ENCODE results near the gene RAI2. TPM values are rescaled to one million over a fixed set of nuclear protein-coding genes. Genes with fewer than 3 reads are reported as not detected.
"Not testable (repeated sequence)": the region's sequence is repeated elsewhere in the genome, so short reads cannot be mapped to it uniquely, and the experiment has no call there.

The RAI2 gene
- total and polyA plus RNA-seq, 7 experiments from 2014 or later = 0.96 to 2.8 (median 1.9) TPM; not detected in 1

DNA sequence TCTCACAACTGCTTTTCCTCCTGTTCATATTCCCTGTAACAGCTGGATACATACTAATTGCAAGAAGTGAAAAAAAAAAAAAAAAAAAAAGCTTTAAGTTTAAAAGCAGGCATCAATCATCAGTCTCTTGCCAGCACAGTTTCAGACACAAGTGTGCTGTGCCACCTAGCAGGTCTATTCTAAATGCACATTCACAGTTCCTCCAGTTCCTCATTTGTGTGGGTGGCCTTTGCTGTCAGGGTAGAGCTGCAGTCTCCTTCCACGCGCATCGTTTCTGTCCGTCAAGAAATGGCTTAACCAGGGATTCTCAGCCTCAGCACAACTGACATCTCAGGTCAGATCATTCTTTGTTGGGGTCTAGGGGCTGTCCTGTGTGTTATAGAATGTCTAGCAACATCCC lies 62.2 kb downstream of the RAI2 start:
- Mint-ChIP-seq H3K9me3 (peaks cover 0 to 2% (median 0%) of the 10 kb centered on the region in 11 donors), H3K4me3 (no peak overlapping the region), H3K36me3 (no peaks in the 10 kb centered on the region), H3K4me1 (peaks cover 2 to 17% (median 12%) of the 10 kb centered on the region in 7 donors), H3K27me3 (no peaks in the 10 kb centered on the region), H3K27ac (no peak overlapping the region)
- Histone ChIP-seq H3K4me3 (ENCODE audit: low read length) (no peak overlapping the region), H3K4me1 (ENCODE audit: control insufficient read depth in 2 of 2, insufficient read depth in 2 of 2, low read length in 2 of 2) (no peaks in the 10 kb centered on the region), H3K36me3 (ENCODE audit: control insufficient read depth in 2 of 3, insufficient read depth in 3 of 3, low read length in 3 of 3) (no peaks in the 10 kb centered on the region), H3K27me3 (ENCODE audit: control insufficient read depth in 2 of 2, insufficient read depth in 2 of 2, low read length in 2 of 2) (no peaks in the 10 kb centered on the region), H3K27ac (ENCODE audit: low read depth, low read length) (no peak overlapping the region), H3K9me3 (ENCODE audit: control insufficient read depth in 2 of 3, low read length in 3 of 3) (no peaks in the 10 kb centered on the region)
- ChIA-PET POLR2A (no interaction called here), CTCF (interaction anchor here (0.6 kb wide), 1 partner anchor 11 kb away, joined by 4 read pairs; no protein-coding TSS in a partner anchor)
- no peak for DNase-seq
- intact Hi-C loops (cut with micrococcal nuclease) = no loop called here
- no peak for ATAC-seq

DNA sequence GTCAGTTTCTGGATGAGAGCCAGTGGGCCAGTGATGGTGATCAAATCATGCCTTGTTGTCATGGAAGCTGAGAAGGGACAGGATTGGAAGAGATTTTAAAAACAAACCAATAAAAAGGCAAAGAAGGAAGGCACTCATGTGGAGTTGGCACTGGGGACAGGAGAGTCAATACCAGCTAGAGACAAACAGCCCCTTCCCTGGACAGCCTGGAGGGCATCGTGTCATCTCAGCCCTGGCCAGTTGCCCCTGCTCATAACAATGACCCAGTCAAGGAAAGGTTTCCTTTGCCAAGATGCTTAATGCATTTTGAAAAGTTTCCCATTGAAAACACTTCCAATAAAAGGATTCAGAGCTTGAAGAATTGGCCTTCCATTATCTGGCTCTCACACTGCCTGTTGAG lies 68.3 kb downstream of the RAI2 start:
- Histone ChIP-seq H3K4me3 (ENCODE audit: low read length) (no peak overlapping the region), H3K9me3 (ENCODE audit: control insufficient read depth in 2 of 3, low read length in 3 of 3) (no peaks in the 10 kb centered on the region), H3K4me1 (ENCODE audit: control insufficient read depth in 2 of 2, insufficient read depth in 2 of 2, low read length in 2 of 2) (peaks cover 0 to 6% of the 10 kb centered on the region in 2 donors), H3K27me3 (ENCODE audit: control insufficient read depth in 2 of 2, insufficient read depth in 2 of 2, low read length in 2 of 2) (no peaks in the 10 kb centered on the region), H3K36me3 (ENCODE audit: control insufficient read depth in 2 of 3, insufficient read depth in 3 of 3, low read length in 3 of 3) (no peaks in the 10 kb centered on the region), H3K27ac (ENCODE audit: low read depth, low read length) (no peak overlapping the region)
- Mint-ChIP-seq H3K27ac (no peak overlapping the region), H3K27me3 (no peaks in the 10 kb centered on the region), H3K36me3 (no peaks in the 10 kb centered on the region), H3K4me1 (peaks cover 4 to 18% (median 14%) of the 10 kb centered on the region in 7 donors), H3K4me3 (no peak overlapping the region), H3K9me3 (peaks cover 0 to 2% (median 0%) of the 10 kb centered on the region in 11 donors)
- DNase-seq = no peak
- CTCF ChIA-PET = no interaction called here
- no peak for ATAC-seq
- POLR2A ChIA-PET = no interaction called here
- intact Hi-C loops (cut with micrococcal nuclease) = no loop called here

DNA sequence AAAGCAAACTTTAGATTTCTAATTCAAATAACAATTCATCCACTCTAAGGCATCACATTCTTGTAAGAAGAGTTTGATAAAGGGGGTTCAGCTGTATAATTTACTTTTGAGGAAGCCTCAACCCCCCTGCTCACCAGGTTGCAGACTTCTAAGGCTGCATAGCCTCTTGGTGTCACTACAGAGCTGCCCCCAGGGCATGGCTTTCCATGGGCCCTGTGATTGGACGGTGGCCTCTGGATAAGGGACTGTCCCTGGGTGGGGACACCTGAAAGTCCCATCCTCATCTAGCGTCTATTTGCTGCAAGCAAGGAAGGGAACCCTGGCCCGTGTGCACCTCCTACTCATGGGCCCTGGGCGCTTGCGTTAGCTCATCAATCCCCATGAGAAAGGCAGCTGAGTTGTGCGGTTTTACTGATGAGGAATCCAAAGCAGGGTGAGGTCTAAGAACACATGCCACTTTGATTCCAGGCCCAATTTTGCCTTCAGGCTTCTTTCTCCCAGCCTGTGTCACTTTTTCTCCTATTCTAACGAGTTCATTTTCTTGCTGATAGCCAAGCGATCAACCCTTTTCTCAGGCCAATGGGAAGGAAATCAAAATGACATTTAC lies 72.0 kb downstream of the RAI2 start:
- peak overlapping the region in 2 of 10 donors; percentile 24 to 25 for H3K4me3 Mint-ChIP-seq
- H3K27me3 Mint-ChIP-seq = peaks cover 0 to 4% (median 0%) of the 10 kb centered on the region in 5 donors
- H3K4me3 ChIP-seq (ENCODE audit: low read length) = no peak overlapping the region
- no peaks in the 10 kb centered on the region for H3K9me3 ChIP-seq (ENCODE audit: control insufficient read depth in 2 of 3, low read length in 3 of 3)
- intact Hi-C loops (cut with micrococcal nuclease) = loop anchor here in 1 of 2 donors (1.0 to 5.0 kb wide), 4 partner anchors 44 to 588 kb away; partner anchors contain the start of gene RAI2
- no peak overlapping the region for H3K27ac ChIP-seq (ENCODE audit: low read depth, low read length)
- H3K9me3 Mint-ChIP-seq = peaks cover 0 to 2% (median 0%) of the 10 kb centered on the region in 11 donors
- ATAC-seq = peak; percentile 22
- no peaks in the 10 kb centered on the region for H3K27me3 ChIP-seq (ENCODE audit: control insufficient read depth in 2 of 2, insufficient read depth in 2 of 2, low read length in 2 of 2)
- peak overlapping the region in 4 of 9 donors; percentile 11 to 65 (median 44) for H3K27ac Mint-ChIP-seq
- no peaks in the 10 kb centered on the region for H3K36me3 ChIP-seq (ENCODE audit: control insufficient read depth in 2 of 3, insufficient read depth in 3 of 3, low read length in 3 of 3)
- H3K4me1 Mint-ChIP-seq = peaks cover 5 to 25% (median 19%) of the 10 kb centered on the region in 7 donors
- DNase-seq = no peak
- ChIA-PET POLR2A (no interaction called here), CTCF (no interaction called here)
- H3K36me3 Mint-ChIP-seq = no peaks in the 10 kb centered on the region
- peaks cover 0 to 7% of the 10 kb centered on the region in 2 donors for H3K4me1 ChIP-seq (ENCODE audit: control insufficient read depth in 2 of 2, insufficient read depth in 2 of 2, low read length in 2 of 2)

DNA sequence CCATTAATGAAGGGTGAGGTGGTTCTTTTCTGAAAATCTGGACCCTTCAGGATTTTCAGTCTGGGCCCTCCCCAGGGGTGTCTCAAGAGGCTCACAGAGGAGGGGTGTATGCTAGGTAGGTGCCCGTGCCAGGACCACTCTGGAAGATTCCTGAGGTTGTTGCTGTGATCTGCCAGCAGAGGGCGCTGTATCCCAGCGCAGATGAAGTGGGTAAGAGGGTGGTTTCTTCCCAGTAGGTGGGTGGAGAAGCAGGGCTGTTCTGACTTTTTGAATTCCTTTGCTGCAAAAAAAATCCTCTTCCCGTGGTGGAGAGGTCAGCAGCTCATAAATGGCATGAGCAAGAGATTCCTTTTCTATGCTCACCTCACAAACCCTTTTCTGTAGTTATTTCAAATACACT lies 72.7 kb downstream of the RAI2 start:
- peaks cover 0 to 2% (median 0%) of the 10 kb centered on the region in 11 donors for H3K9me3 Mint-ChIP-seq
- peak overlapping the region in 3 of 9 donors; percentile 38 to 75 (median 65) for H3K27ac Mint-ChIP-seq
- H3K36me3 Mint-ChIP-seq = no peaks in the 10 kb centered on the region
- H3K9me3 ChIP-seq (ENCODE audit: control insufficient read depth in 2 of 3, low read length in 3 of 3) = no peaks in the 10 kb centered on the region
- ATAC-seq (peak; percentile 79), DNase-seq (peak; percentile 14 to 58 (median 32))
- H3K4me3 ChIP-seq (ENCODE audit: low read length) = no peak overlapping the region
- intact Hi-C loops (cut with micrococcal nuclease) = loop anchor here in 1 of 2 donors (1.0 to 5.0 kb wide), 4 partner anchors 44 to 589 kb away; partner anchors contain the start of gene RAI2
- CTCF ChIA-PET = interaction anchor here (0.6 to 0.9 kb wide), 2 partner anchors 23 to 391 kb away, joined by 3 read pairs; no protein-coding TSS in a partner anchor
- H3K27me3 Mint-ChIP-seq = peaks cover 0 to 4% (median 0%) of the 10 kb centered on the region in 5 donors
- peak overlapping the region in 4 of 10 donors; percentile 17 to 25 (median 22) for H3K4me3 Mint-ChIP-seq
- no peaks in the 10 kb centered on the region for H3K36me3 ChIP-seq (ENCODE audit: control insufficient read depth in 2 of 3, insufficient read depth in 3 of 3, low read length in 3 of 3)
- H3K27ac ChIP-seq (ENCODE audit: low read depth, low read length) = no peak overlapping the region
- peaks cover 5 to 25% (median 19%) of the 10 kb centered on the region in 7 donors for H3K4me1 Mint-ChIP-seq
- POLR2A ChIA-PET = no interaction called here
- H3K27me3 ChIP-seq (ENCODE audit: control insufficient read depth in 2 of 2, insufficient read depth in 2 of 2, low read length in 2 of 2) = no peaks in the 10 kb centered on the region
- H3K4me1 ChIP-seq (ENCODE audit: control insufficient read depth in 2 of 2, insufficient read depth in 2 of 2, low read length in 2 of 2) = peaks cover 0 to 7% of the 10 kb centered on the region in 2 donors

DNA sequence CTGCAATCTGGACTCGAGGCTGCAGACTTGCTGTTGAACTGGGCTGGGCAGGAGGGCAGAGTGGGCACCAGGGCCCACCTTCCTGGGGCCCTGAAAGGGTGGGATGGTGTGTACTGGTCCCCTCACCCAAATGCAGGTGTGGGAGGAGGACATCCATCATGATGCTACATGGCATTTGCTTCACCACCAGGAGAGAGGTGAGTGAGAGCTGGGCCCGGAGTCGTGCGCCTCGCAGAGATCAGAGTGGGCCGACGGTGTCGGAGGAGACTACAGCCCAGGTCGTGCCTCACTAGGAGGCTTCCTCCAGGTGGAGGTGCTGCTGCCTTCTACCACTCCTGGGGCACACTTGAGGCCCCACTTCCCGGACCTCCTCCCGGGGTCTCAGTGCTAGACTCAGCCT lies 73.5 kb downstream of the RAI2 start:
- Mint-ChIP-seq H3K9me3 (peaks cover 0 to under 1% (median 0%) of the 10 kb centered on the region in 11 donors), H3K27me3 (peaks cover 0 to 4% (median 0%) of the 10 kb centered on the region in 5 donors), H3K4me1 (peaks cover 5 to 25% (median 19%) of the 10 kb centered on the region in 7 donors), H3K36me3 (no peaks in the 10 kb centered on the region), H3K4me3 (peak overlapping the region in 2 of 10 donors; percentile 52 to 57), H3K27ac (peak overlapping the region in 1 of 9 donors; percentile 41)
- no peak overlapping the region for H3K27ac ChIP-seq (ENCODE audit: low read depth, low read length)
- intact Hi-C loops (cut with micrococcal nuclease) = loop anchor here in 1 of 2 donors (5.0 kb wide), 1 partner anchor 75 kb away; the partner anchor contains the start of gene RAI2
- POLR2A ChIA-PET = no interaction called here
- no peak for ATAC-seq
- H3K27me3 ChIP-seq (ENCODE audit: control insufficient read depth in 2 of 2, insufficient read depth in 2 of 2, low read length in 2 of 2) = no peaks in the 10 kb centered on the region
- DNase-seq = no peak
- H3K4me3 ChIP-seq (ENCODE audit: low read length) = no peak overlapping the region
- CTCF ChIA-PET = interaction anchor here (0.6 to 1.3 kb wide), 4 partner anchors 12 to 392 kb away, joined by 3 to 4 read pairs (median 3); no protein-coding TSS in a partner anchor
- peaks cover 0 to 7% of the 10 kb centered on the region in 2 donors for H3K4me1 ChIP-seq (ENCODE audit: control insufficient read depth in 2 of 2, insufficient read depth in 2 of 2, low read length in 2 of 2)
- H3K9me3 ChIP-seq (ENCODE audit: control insufficient read depth in 2 of 3, low read length in 3 of 3) = no peaks in the 10 kb centered on the region
- H3K36me3 ChIP-seq (ENCODE audit: control insufficient read depth in 2 of 3, insufficient read depth in 3 of 3, low read length in 3 of 3) = no peaks in the 10 kb centered on the region

DNA sequence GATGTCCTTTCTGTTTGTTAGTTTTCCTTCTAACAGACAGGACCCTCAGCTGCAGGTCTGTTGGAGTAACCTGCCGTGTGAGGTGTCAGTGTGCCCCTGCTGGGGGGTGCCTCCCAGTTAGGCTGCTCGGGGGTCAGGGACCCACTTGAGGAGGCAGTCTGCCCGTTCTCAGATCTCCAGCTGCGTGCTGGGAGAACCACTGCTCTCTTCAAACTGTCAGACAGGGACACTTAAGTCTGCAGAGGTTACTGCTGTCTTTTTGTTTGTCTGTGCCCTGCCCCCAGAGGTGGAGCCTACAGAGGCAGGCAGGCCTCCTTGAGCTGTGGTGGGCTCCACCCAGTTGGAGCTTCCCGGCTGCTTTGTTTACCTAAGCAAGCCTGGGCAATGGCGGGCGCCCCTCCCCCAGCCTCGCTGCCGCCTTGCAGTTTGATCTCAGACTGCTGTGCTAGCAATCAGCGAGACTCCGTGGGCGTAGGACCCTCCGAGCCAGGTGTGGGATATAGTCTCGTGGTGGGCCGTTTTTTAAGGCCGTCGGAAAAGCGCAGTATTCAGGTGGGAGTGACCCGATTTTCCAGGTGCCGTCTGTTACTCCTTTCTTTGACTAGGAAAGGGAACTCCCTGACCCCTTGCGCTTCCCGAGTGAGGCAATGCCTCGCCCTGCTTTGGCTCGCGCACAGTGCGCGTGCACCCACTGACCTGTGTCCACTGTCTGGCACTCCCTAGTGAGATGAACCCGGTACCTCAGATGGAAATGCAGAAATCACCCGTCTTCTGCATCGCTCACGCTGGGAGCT lies 74.3 kb downstream of the RAI2 start:
- peak overlapping the region in 1 of 9 donors; percentile 31 for H3K27ac Mint-ChIP-seq

More for the DNA sequence above, 74.3 kb downstream of the RAI2 start:
- H3K36me3 Mint-ChIP-seq; H3K9me3 Mint-ChIP-seq; POLR2A ChIA-PET; H3K4me1 ChIP-seq (ENCODE audit: control insufficient read depth in 2 of 2, insufficient read depth in 2 of 2, low read length in 2 of 2); H3K9me3 ChIP-seq (ENCODE audit: control insufficient read depth in 2 of 3, low read length in 3 of 3); ATAC-seq; H3K36me3 ChIP-seq (ENCODE audit: control insufficient read depth in 2 of 3, insufficient read depth in 3 of 3, low read length in 3 of 3); H3K4me3 ChIP-seq (ENCODE audit: low read length); H3K27ac ChIP-seq (ENCODE audit: low read depth, low read length); H3K27me3 ChIP-seq (ENCODE audit: control insufficient read depth in 2 of 2, insufficient read depth in 2 of 2, low read length in 2 of 2); DNase-seq; H3K27me3 Mint-ChIP-seq: not testable (repeated sequence)
- peak overlapping the region in 9 of 10 donors; percentile 17 to 66 (median 52) for H3K4me3 Mint-ChIP-seq
- peaks cover 5 to 25% (median 19%) of the 10 kb centered on the region in 7 donors for H3K4me1 Mint-ChIP-seq
- CTCF ChIA-PET = interaction anchor here (1.3 kb wide), 1 partner anchor 201 kb away, joined by 3 read pairs; no protein-coding TSS in a partner anchor
- intact Hi-C loops (cut with micrococcal nuclease) = loop anchor here in 1 of 2 donors (5.0 kb wide), 1 partner anchor 76 kb away; the partner anchor contains the start of gene RAI2
